HepG2 (cell line): Measurements from ENCODE around the gene TTC39C. TPM values are rescaled to one million over a fixed set of nuclear protein-coding genes. Genes with fewer than 3 reads are reported as not detected.

Experiments
- ARNT2 ChIP-seq: sonication (generic); formaldehyde crosslinking; IDR thresholded peaks from 2 replicates; pipeline ENCODE4 v1.8.0; 2022; ENCODE audit warnings: mild to moderate bottlenecking, low read depth, missing genetic modification reagents, moderate library complexity
- CBX1 ChIP-seq: IDR thresholded peaks from one replicate; pipeline ENCODE4 v1.6.1; 2016; ENCODE audit warnings: antibody characterized with exemption, low read depth
- DPF2 ChIP-seq: sonication (generic); formaldehyde crosslinking; IDR thresholded peaks from 2 replicates; pipeline ENCODE4 v1.4.0; 2020; ENCODE audit warnings: mild to moderate bottlenecking, low read depth, missing genetic modification reagents, borderline replicate concordance
- GABPB1 ChIP-seq: IDR thresholded peaks from 2 replicates; pipeline ENCODE4 v1.6.1; 2016; ENCODE audit warnings: mild to moderate bottlenecking, missing genetic modification reagents, moderate library complexity, missing compliant biosample characterization
- HOXA5 ChIP-seq: sonication (generic); formaldehyde crosslinking; IDR thresholded peaks from 2 replicates; pipeline ENCODE4 v1.4.0; 2020; ENCODE audit warnings: missing genetic modification reagents
- IRX3 ChIP-seq: sonication (generic); formaldehyde crosslinking; IDR thresholded peaks from 2 replicates; pipeline ENCODE4 v1.8.1; 2023; ENCODE audit warnings: mild to moderate bottlenecking, low read depth, missing genetic modification reagents, borderline replicate concordance
- MAF1 ChIP-seq: sonication (generic); formaldehyde crosslinking; IDR thresholded peaks from 2 replicates; pipeline ENCODE4 v1.5.0; 2020; ENCODE audit warnings: missing genetic modification reagents, borderline replicate concordance
- MED1 ChIP-seq: sonication (generic); formaldehyde crosslinking; IDR thresholded peaks from 2 replicates; pipeline ENCODE4 v1.4.0; 2020; ENCODE audit warnings: missing genetic modification reagents
- NFE2 ChIP-seq: sonication (generic); formaldehyde crosslinking; IDR thresholded peaks from 2 replicates; pipeline ENCODE4 v1.4.0; 2020; ENCODE audit warnings: missing genetic modification reagents
- NFE2L2 ChIP-seq: fragments of 150-350 bp; IDR thresholded peaks from 2 replicates; pipeline ENCODE4 v1.6.1; 2014; ENCODE audit warnings: low read length
- RXRA ChIP-seq: sonication (generic); formaldehyde crosslinking; IDR thresholded peaks from 2 replicates; pipeline ENCODE4 v1.5.1; 2020; ENCODE audit warnings: missing genetic modification reagents
- SAP130 ChIP-seq: IDR thresholded peaks from 2 replicates; pipeline ENCODE4 v1.6.1; 2016; ENCODE audit warnings: low read depth
- SMARCE1 ChIP-seq: fragments of 450-650 bp; IDR thresholded peaks from 2 replicates; pipeline ENCODE4 v1.6.1; 2017; ENCODE audit warnings: borderline replicate concordance
- ZNF225 ChIP-seq: sonication (generic); formaldehyde crosslinking; IDR thresholded peaks from 2 replicates; pipeline ENCODE4 v1.4.0; 2020; ENCODE audit warnings: mild to moderate bottlenecking, missing genetic modification reagents
- ZNF331 ChIP-seq: sonication (generic); formaldehyde crosslinking; IDR thresholded peaks from 2 replicates; pipeline ENCODE4 v1.4.0; 2020; ENCODE audit warnings: missing genetic modification reagents
- ZNF501 ChIP-seq: sonication (generic); formaldehyde crosslinking; IDR thresholded peaks from 2 replicates; pipeline ENCODE4 v1.5.1; 2020; ENCODE audit warnings: mild to moderate bottlenecking, moderate library complexity, missing genetic modification reagents
- ZNF558 ChIP-seq: sonication (generic); formaldehyde crosslinking; IDR thresholded peaks from 2 replicates; pipeline ENCODE4 v1.9.0; 2022; ENCODE audit warnings: mild to moderate bottlenecking, missing genetic modification reagents, borderline replicate concordance
- ZNF766 ChIP-seq: sonication (generic); formaldehyde crosslinking; IDR thresholded peaks from 2 replicates; pipeline ENCODE4 v1.5.0; 2020; ENCODE audit warnings: missing genetic modification reagents, borderline replicate concordance
- ZNF780A ChIP-seq: sonication (generic); formaldehyde crosslinking; IDR thresholded peaks from 2 replicates; pipeline ENCODE4 v1.8.0; 2022; ENCODE audit warnings: mild to moderate bottlenecking, missing genetic modification reagents, moderate library complexity
- ZNF841 ChIP-seq: sonication (generic); formaldehyde crosslinking; IDR thresholded peaks from 2 replicates; pipeline ENCODE4 v1.8.1; 2023; ENCODE audit warnings: missing genetic modification reagents, borderline replicate concordance
- polyA plus RNA-seq, 8 experiments: library from polyadenylated mRNA; depleted of rRNA in 3 of 8; stranded (reverse) in 7 of 8; unstranded in 1 of 8; fragments of >200 nt; fragmentation: Illumina TruSeq in 4 of 8; extraction: Trizol in 4 of 8; gene quantifications; 2 replicates each; pipeline versions ENCODE4 v1.2.1 to v1.2.3, GENCODE V29; 2011 to 2016; ENCODE audit warnings: low read depth in 4 of 8, missing spikeins in 1 of 8, mixed read lengths in 1 of 8; ENCODE audit not compliant: insufficient read depth in 1 of 8
- total RNA-seq, 5 experiments: library from RNA; depleted of rRNA; stranded (reverse); fragments of >200 nt; fragmentation: Illumina TruSeq; extraction: Trizol; gene quantifications; 2 replicates each; pipeline ENCODE4 v1.2.3, GENCODE V29; 2016; ENCODE audit warnings: low read depth in 1 of 5
- TF ChIP-seq, protein P1 (sequence below): IDR thresholded peaks from 2 replicates; pipeline ENCODE4 v1.6.1; 2016; ENCODE audit warnings: low read depth, control low read depth
- TF ChIP-seq, protein P2 (sequence below): sonication (generic); formaldehyde crosslinking; IDR thresholded peaks from 2 replicates; pipeline ENCODE4 v1.8.1; 2023; ENCODE audit warnings: mild to moderate bottlenecking, missing genetic modification reagents
- TF ChIP-seq, protein P3 (sequence below): fragments of 450-650 bp; IDR thresholded peaks from 2 replicates; pipeline ENCODE4 v1.6.1; 2017; ENCODE audit warnings: mild to moderate bottlenecking
- TF ChIP-seq, protein P4 (sequence below): sonication (generic); formaldehyde crosslinking; IDR thresholded peaks from 2 replicates; pipeline ENCODE4 v1.5.0; 2020; ENCODE audit warnings: mild to moderate bottlenecking, missing genetic modification reagents

Gene TTC39C
- total and polyA plus RNA-seq, 2 of the 13 experiments (the other 11 are each of a cell fraction or from before 2014, with no cell fraction given), result 19.1 to 25.9 TPM

DNA sequence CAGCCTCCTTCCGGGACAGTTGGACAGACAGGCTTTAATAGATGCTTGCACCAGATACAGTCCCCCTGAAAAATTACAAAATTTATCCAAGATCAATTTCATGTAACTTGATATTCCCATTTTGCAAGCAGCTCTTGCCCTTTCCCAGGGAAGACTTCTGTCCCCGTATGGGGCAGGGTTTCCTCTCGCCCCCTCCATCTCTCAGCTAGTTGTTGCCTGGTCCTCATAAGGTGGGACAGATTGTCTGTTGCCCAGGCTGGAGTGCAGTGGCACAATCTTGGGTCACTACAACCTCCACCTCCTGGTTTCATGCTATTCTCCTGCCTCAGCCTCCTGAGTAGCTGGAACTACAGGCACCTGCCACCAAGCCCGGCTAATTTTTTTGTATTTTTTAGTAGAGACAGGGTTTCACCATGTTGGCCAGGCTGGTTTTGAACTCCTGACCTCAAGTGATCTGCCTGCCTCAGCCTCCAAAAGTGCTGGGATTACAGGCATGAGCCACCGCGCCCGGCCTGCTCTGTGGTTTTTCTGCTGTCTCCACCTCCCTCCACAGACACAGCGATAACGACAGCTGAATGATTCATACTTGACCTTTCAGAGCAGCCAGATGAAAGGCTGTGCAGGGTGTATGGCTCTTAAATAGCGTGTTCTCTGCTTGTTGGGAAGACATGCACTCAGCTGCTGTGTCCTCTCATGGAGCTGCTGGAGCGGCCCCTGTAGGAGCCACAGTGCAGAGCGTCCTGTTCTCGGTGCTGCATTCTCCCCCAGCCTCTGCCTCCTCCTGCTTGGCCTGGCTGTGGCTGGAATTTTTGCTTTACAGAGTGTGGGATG lies 61.4 kb downstream of the TTC39C start (continued):
- TF ChIP-seq MED1 (peak; percentile 69), ZNF841 (CRISPR knock-in tag) (no peak), RXRA (CRISPR knock-in tag) (peak; percentile 92; the same call in 1 of the 2 replicates), ZNF780A (CRISPR knock-in tag) (0 out of 2 replicates have a peak, but pooled peaks have one; percentile 52), IRX3 (no peak), SAP130 (CRISPR knock-in tag) (peak; percentile 90), GABPB1 (CRISPR knock-in tag) (0 out of 2 replicates have a peak, but pooled peaks have one; percentile 17), ZNF501 (CRISPR knock-in tag) (peak; percentile 58; the same call in 1 of the 2 replicates), ZNF225 (CRISPR knock-in tag) (no peak), NFE2L2 (no peak), MAF1 (no peak), DPF2 (peak; percentile 43; the same call in 1 of the 2 replicates), ZNF558 (no peak; the same call in 1 of the 2 replicates), SMARCE1 (no peak), HOXA5 (CRISPR knock-in tag) (peak; percentile 6; the same call in 1 of the 2 replicates), CBX1 (no peak), NFE2 (CRISPR knock-in tag) (no peak), ZNF766 (CRISPR knock-in tag) (peak; percentile 51; the same call in 1 of the 2 replicates), ARNT2 (CRISPR knock-in tag) (peak; percentile 43; the same call in 1 of the 2 replicates), ZNF331 (peak; percentile 91)
- TF ChIP-seq, protein P1, sequence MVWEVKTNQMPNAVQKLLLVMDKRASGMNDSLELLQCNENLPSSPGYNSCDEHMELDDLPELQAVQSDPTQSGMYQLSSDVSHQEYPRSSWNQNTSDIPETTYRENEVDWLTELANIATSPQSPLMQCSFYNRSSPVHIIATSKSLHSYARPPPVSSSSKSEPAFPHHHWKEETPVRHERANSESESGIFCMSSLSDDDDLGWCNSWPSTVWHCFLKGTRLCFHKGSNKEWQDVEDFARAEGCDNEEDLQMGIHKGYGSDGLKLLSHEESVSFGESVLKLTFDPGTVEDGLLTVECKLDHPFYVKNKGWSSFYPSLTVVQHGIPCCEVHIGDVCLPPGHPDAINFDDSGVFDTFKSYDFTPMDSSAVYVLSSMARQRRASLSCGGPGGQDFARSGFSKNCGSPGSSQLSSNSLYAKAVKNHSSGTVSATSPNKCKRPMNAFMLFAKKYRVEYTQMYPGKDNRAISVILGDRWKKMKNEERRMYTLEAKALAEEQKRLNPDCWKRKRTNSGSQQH (CRISPR knock-in tag), result no peak
- TF ChIP-seq, protein P2, sequence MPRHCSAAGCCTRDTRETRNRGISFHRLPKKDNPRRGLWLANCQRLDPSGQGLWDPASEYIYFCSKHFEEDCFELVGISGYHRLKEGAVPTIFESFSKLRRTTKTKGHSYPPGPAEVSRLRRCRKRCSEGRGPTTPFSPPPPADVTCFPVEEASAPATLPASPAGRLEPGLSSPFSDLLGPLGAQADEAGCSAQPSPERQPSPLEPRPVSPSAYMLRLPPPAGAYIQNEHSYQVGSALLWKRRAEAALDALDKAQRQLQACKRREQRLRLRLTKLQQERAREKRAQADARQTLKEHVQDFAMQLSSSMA (CRISPR knock-in tag), result no peak
- TF ChIP-seq, protein P3, sequence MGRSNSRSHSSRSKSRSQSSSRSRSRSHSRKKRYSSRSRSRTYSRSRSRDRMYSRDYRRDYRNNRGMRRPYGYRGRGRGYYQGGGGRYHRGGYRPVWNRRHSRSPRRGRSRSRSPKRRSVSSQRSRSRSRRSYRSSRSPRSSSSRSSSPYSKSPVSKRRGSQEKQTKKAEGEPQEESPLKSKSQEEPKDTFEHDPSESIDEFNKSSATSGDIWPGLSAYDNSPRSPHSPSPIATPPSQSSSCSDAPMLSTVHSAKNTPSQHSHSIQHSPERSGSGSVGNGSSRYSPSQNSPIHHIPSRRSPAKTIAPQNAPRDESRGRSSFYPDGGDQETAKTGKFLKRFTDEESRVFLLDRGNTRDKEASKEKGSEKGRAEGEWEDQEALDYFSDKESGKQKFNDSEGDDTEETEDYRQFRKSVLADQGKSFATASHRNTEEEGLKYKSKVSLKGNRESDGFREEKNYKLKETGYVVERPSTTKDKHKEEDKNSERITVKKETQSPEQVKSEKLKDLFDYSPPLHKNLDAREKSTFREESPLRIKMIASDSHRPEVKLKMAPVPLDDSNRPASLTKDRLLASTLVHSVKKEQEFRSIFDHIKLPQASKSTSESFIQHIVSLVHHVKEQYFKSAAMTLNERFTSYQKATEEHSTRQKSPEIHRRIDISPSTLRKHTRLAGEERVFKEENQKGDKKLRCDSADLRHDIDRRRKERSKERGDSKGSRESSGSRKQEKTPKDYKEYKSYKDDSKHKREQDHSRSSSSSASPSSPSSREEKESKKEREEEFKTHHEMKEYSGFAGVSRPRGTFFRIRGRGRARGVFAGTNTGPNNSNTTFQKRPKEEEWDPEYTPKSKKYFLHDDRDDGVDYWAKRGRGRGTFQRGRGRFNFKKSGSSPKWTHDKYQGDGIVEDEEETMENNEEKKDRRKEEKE, result no peak
- TF ChIP-seq, protein P4, sequence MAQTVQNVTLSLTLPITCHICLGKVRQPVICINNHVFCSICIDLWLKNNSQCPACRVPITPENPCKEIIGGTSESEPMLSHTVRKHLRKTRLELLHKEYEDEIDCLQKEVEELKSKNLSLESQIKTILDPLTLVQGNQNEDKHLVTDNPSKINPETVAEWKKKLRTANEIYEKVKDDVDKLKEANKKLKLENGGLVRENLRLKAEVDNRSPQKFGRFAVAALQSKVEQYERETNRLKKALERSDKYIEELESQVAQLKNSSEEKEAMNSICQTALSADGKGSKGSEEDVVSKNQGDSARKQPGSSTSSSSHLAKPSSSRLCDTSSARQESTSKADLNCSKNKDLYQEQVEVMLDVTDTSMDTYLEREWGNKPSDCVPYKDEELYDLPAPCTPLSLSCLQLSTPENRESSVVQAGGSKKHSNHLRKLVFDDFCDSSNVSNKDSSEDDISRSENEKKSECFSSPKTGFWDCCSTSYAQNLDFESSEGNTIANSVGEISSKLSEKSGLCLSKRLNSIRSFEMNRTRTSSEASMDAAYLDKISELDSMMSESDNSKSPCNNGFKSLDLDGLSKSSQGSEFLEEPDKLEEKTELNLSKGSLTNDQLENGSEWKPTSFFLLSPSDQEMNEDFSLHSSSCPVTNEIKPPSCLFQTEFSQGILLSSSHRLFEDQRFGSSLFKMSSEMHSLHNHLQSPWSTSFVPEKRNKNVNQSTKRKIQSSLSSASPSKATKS, result no peak
